SK-N-SH (cell line): ENCODE data around the gene CDKAL1. TPM values are rescaled to one million over a fixed set of nuclear protein-coding genes. Genes with fewer than 3 reads are reported as not detected.

ENCODE experiments used
- CTCF ChIA-PET: fragments of 300-600, 350-600 bp; formaldehyde crosslinking; extraction: SDS; loops from one replicate; lab custom pipeline; 2021; lab: Yijun Ruan, JAX
- POLR2A ChIA-PET: fragments of 350-600 bp; sonication (Branson Sonifier 250); formaldehyde crosslinking; extraction: SDS; loops from one replicate; lab custom pipeline; 2020; ENCODE audit warnings: antibody characterized with exemption, inconsistent platforms; lab: Yijun Ruan, JAX
- DNase-seq: peaks from one replicate; pipeline ENCODE4 v3.0.0; 2012
- H2AFZ ChIP-seq: fragments of 200-600 bp; sonication (generic); 2 replicates; pipeline ENCODE4 v1.8.1; 2016; ENCODE audit warnings: antibody characterized with exemption, mild to moderate bottlenecking, low read depth
- H3F3A ChIP-seq: fragments of 200-600 bp; sonication (generic); replicated peaks from 2 replicates; pipeline ENCODE3; 2016; ENCODE audit warnings: antibody characterized with exemption, mild to moderate bottlenecking; ENCODE audit not compliant: insufficient read depth
- H3K27ac ChIP-seq, 2 experiments: fragments of 200-500 bp in 1 of 2; fragments of 200-600 bp in 1 of 2; sonication (Bioruptor generic) in 1 of 2; sonication (generic), shearing (Covaris generic) in 1 of 2; 2 replicates each; pipeline versions ENCODE4 v1.5.1 to v1.6.1; 2014 to 2016; ENCODE audit warnings: low read depth in 2 of 2, inconsistent platforms in 1 of 2, low read length in 1 of 2, mild to moderate bottlenecking in 1 of 2, mixed read lengths in 1 of 2
- H3K27me3 ChIP-seq: fragments of 200-600 bp; sonication (generic), shearing (Covaris generic); 2 replicates; pipeline ENCODE4 v1.6.1; 2016; ENCODE audit warnings: mixed run types; ENCODE audit not compliant: insufficient read depth
- H3K36me3 ChIP-seq, 2 experiments: fragments of 200-500 bp in 1 of 2; fragments of 200-600 bp in 1 of 2; sonication (Bioruptor generic) in 1 of 2; sonication (generic) in 1 of 2; replicated peaks in 1 of 2; 2 replicates each; pipeline versions ENCODE3 to v1.5.1; 2014 to 2016; ENCODE audit warnings: low read length in 1 of 2, mild to moderate bottlenecking in 1 of 2; ENCODE audit not compliant: insufficient read depth in 2 of 2, control insufficient read depth in 1 of 2
- H3K4me1 ChIP-seq, 2 experiments: fragments of 200-500 bp in 1 of 2; fragments of 200-600 bp in 1 of 2; sonication (Bioruptor generic) in 1 of 2; sonication (generic), shearing (Covaris generic) in 1 of 2; 2 replicates each; pipeline versions ENCODE4 v1.5.1 to v1.6.1; 2014 to 2016; ENCODE audit warnings: low read depth in 1 of 2, low read length in 1 of 2, mixed run types in 1 of 2; ENCODE audit not compliant: insufficient read depth in 2 of 2, control insufficient read depth in 1 of 2
- H3K4me2 ChIP-seq: fragments of 200-600 bp; sonication (generic), shearing (Covaris generic); 2 replicates; pipeline ENCODE4 v1.6.1; 2017; ENCODE audit warnings: mixed run types
- H3K4me3 ChIP-seq, 2 experiments: fragments of 200-500 bp in 1 of 2; fragments of 200-600 bp in 1 of 2; sonication (Bioruptor generic) in 1 of 2; sonication (generic), shearing (Covaris generic) in 1 of 2; 2 replicates each; pipeline versions ENCODE4 v1.5.1 to v1.8.1; 2014 to 2016; ENCODE audit warnings: low read depth in 2 of 2, inconsistent platforms in 1 of 2, low read length in 1 of 2, mild to moderate bottlenecking in 1 of 2, mixed read lengths in 1 of 2, moderate library complexity in 1 of 2
- H3K79me2 ChIP-seq: fragments of 200-600 bp; sonication (generic); 2 replicates; pipeline ENCODE4 v1.8.1; 2017; ENCODE audit warnings: mild to moderate bottlenecking; ENCODE audit not compliant: insufficient read depth
- H3K9ac ChIP-seq: fragments of 200-600 bp; sonication (generic); 2 replicates; pipeline ENCODE4 v1.6.1; 2017; ENCODE audit warnings: mixed run types
- H3K9me2 ChIP-seq: fragments of 200-600 bp; sonication (generic); 2 replicates; pipeline ENCODE4 v1.6.1; 2017; ENCODE audit warnings: mixed run types
- H3K9me3 ChIP-seq: fragments of 200-600 bp; sonication (generic); 2 replicates; pipeline ENCODE4 v1.6.1; 2017; ENCODE audit warnings: mixed run types, mild to moderate bottlenecking, moderate library complexity
- H4K20me1 ChIP-seq: fragments of 200-600 bp; sonication (generic); 2 replicates; pipeline ENCODE4 v1.6.1; 2017; ENCODE audit warnings: mild to moderate bottlenecking, mixed run types; ENCODE audit not compliant: insufficient read depth
- CHD2 ChIP-seq: fragments of 150-350 bp; IDR thresholded peaks from 2 replicates; pipeline ENCODE4 v1.6.1; 2018; ENCODE audit warnings: low read length; ENCODE audit not compliant: partially characterized antibody
- EP300 ChIP-seq, 2 experiments: IDR thresholded peaks; 2 replicates each; pipeline versions ENCODE4 v1.4.0 to v1.6.1; 2012; ENCODE audit warnings: borderline replicate concordance in 1 of 2, low read depth in 1 of 2, low read length in 1 of 2
- FOSL2 ChIP-seq: IDR thresholded peaks from 2 replicates; pipeline ENCODE4 v1.4.0; 2012; ENCODE audit warnings: low read depth, mild to moderate bottlenecking, moderate library complexity, borderline replicate concordance
- FOXJ3 ChIP-seq: sonication (generic); formaldehyde crosslinking; IDR thresholded peaks from 2 replicates; pipeline ENCODE4 v1.5.1; 2020; ENCODE audit warnings: mild to moderate bottlenecking, missing genetic modification reagents
- FOXM1 ChIP-seq: IDR thresholded peaks from 2 replicates; pipeline ENCODE4 v1.4.0; 2012; ENCODE audit warnings: low read depth, mild to moderate bottlenecking
- MAX ChIP-seq: IDR thresholded peaks from 2 replicates; pipeline ENCODE4 v1.4.0; 2012; ENCODE audit warnings: low read depth
- MEF2A ChIP-seq: IDR thresholded peaks from 2 replicates; pipeline ENCODE4 v1.4.0; 2012; ENCODE audit warnings: low read depth, borderline replicate concordance
- NFIC ChIP-seq: IDR thresholded peaks from 2 replicates; pipeline ENCODE4 v1.4.0; 2012; ENCODE audit warnings: borderline replicate concordance
- NRF1 ChIP-seq: IDR thresholded peaks from 2 replicates; pipeline ENCODE4 v1.6.1; 2012; ENCODE audit warnings: low read depth, mild to moderate bottlenecking, low read length
- POLR2AphosphoS5 ChIP-seq: IDR thresholded peaks from 2 replicates; pipeline ENCODE4 v1.6.1; 2012; ENCODE audit warnings: low read depth, low read length
- RAD21 ChIP-seq: IDR thresholded peaks from 2 replicates; pipeline ENCODE4 v1.6.1; 2012; ENCODE audit warnings: mild to moderate bottlenecking, low read length
- RCOR1 ChIP-seq: fragments of 150-350 bp; IDR thresholded peaks from 2 replicates; pipeline ENCODE4 v1.6.1; 2017; ENCODE audit warnings: antibody characterized with exemption, low read length
- RFX5 ChIP-seq: IDR thresholded peaks from 2 replicates; pipeline ENCODE4 v1.6.1; 2012; ENCODE audit warnings: mild to moderate bottlenecking, improper control_type of control experiment, low read length
- SIN3A ChIP-seq: IDR thresholded peaks from 2 replicates; pipeline ENCODE4 v1.6.1; 2012; ENCODE audit warnings: low read depth, mild to moderate bottlenecking, low read length, moderate library complexity, borderline replicate concordance
- TAF1 ChIP-seq: IDR thresholded peaks from 2 replicates; pipeline ENCODE4 v1.6.1; 2012; ENCODE audit warnings: low read depth, mild to moderate bottlenecking, low read length, moderate library complexity, borderline replicate concordance
- TCF12 ChIP-seq: IDR thresholded peaks from 2 replicates; pipeline ENCODE4 v1.4.0; 2012
- TEAD4 ChIP-seq: IDR thresholded peaks from 2 replicates; pipeline ENCODE4 v1.4.0; 2012; ENCODE audit warnings: mild to moderate bottlenecking, borderline replicate concordance; ENCODE audit not compliant: insufficient read depth
- YY1 ChIP-seq: IDR thresholded peaks from 2 replicates; pipeline ENCODE4 v1.4.0; 2012; ENCODE audit warnings: low read depth, mild to moderate bottlenecking
- WGBS: methylation state at CpG from one replicate; pipeline ENCODE4 v1.1.6; 2017; ENCODE audit warnings: low lambda C conversion rate; 5-methylcytosine and 5-hydroxymethylcytosine counted together
- polyA plus RNA-seq, 3 experiments: library from polyadenylated mRNA; depleted of rRNA; stranded (reverse); fragments of >200 nt; gene quantifications; 2 replicates each; pipeline ENCODE4 v1.2.3, GENCODE V29; 2012
- TF ChIP-seq, protein P1 (sequence below): IDR thresholded peaks from 2 replicates; pipeline ENCODE4 v1.6.1; 2012; ENCODE audit warnings: mild to moderate bottlenecking, low read depth, low read length, moderate library complexity

CDKAL1 gene
- polyA plus RNA-seq, 1 of the 3 experiments (the other 2 are of a cell fraction) = 2.6 TPM

DNA sequence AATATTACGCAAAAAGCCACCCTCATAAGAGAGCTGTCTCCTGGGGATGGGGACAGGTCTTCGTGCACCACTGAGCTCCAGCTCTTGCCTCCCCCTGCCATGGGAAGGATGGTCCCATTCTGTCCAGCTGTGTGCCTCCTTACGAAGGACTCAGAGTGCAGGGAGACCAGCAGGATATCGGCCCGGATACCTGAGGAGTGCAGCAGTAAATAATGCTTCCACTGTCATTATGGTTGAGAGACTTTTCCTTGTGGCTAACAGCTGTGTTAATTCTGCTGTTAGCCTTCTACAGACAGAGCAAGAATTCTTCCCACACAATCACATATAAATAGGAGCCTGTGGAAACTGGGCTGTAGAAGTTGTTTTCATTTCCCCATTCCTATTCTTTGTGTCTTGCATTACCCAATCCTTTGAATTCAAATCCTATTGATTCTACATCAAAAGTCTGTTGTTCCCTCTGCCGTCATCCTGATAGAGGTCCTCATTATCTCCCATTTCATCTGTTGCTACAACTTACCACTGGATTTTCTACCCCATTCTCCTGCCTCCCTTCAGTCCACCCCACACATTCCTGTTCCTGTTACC, 694.7 kb downstream of the CDKAL1 start:
- no peak for DNase-seq

DNA sequence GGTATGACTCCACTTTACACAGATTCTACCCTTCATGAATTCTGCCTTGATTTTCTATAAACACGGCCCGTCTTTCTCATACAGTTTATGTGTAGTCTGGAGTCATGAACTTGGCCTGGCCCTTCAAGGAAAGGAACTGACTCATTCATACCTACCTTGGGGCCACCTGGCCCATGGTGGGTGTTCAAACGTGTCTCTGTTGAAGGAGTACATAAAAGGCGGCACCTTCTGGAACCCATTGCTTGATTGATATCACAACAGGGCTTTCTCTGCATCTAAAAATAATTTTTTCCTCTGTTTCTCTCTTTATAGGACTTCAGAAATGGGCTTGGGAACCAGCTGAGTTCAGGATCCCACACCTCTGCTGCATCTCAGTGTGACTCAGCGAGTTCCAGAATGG, 696.3 kb downstream of the CDKAL1 start:
- POLR2A ChIA-PET = no interaction called here
- DNase-seq = no peak
- H3K4me2 ChIP-seq = no peak overlapping the region
- CTCF ChIA-PET = no interaction called here
- H2AFZ ChIP-seq = no peak overlapping the region
- TF ChIP-seq TEAD4 = no peak
- no peak for TF ChIP-seq CHD2
- TF ChIP-seq, protein P1, sequence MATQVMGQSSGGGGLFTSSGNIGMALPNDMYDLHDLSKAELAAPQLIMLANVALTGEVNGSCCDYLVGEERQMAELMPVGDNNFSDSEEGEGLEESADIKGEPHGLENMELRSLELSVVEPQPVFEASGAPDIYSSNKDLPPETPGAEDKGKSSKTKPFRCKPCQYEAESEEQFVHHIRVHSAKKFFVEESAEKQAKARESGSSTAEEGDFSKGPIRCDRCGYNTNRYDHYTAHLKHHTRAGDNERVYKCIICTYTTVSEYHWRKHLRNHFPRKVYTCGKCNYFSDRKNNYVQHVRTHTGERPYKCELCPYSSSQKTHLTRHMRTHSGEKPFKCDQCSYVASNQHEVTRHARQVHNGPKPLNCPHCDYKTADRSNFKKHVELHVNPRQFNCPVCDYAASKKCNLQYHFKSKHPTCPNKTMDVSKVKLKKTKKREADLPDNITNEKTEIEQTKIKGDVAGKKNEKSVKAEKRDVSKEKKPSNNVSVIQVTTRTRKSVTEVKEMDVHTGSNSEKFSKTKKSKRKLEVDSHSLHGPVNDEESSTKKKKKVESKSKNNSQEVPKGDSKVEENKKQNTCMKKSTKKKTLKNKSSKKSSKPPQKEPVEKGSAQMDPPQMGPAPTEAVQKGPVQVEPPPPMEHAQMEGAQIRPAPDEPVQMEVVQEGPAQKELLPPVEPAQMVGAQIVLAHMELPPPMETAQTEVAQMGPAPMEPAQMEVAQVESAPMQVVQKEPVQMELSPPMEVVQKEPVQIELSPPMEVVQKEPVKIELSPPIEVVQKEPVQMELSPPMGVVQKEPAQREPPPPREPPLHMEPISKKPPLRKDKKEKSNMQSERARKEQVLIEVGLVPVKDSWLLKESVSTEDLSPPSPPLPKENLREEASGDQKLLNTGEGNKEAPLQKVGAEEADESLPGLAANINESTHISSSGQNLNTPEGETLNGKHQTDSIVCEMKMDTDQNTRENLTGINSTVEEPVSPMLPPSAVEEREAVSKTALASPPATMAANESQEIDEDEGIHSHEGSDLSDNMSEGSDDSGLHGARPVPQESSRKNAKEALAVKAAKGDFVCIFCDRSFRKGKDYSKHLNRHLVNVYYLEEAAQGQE = no peak
- TF ChIP-seq YY1 = no peak
- no peak for TF ChIP-seq MAX
- TF ChIP-seq RFX5 = no peak
- TF ChIP-seq FOSL2 = no peak
- TF ChIP-seq RCOR1 = no peak
- no peak for TF ChIP-seq SIN3A
- no peak for TF ChIP-seq EP300 (IDR thresholded peaks at IDR 0.05; ENCODE audit: borderline replicate concordance in 1 of 2, low read depth in 1 of 2, low read length in 1 of 2)
- TF ChIP-seq RAD21 = no peak
- no peak for TF ChIP-seq TAF1
- no peak for TF ChIP-seq POLR2AphosphoS5
- TF ChIP-seq FOXM1 = no peak
- no peak overlapping the region for H3K9ac ChIP-seq
- H3K27me3 ChIP-seq = no peaks in the 10 kb centered on the region
- H3K9me3 ChIP-seq = no peaks in the 10 kb centered on the region
- H3K36me3 ChIP-seq = peaks cover 0 to 4% of the 10 kb centered on the region in 2 experiments
- no peaks in the 10 kb centered on the region for H3K9me2 ChIP-seq
- H4K20me1 ChIP-seq = no peaks in the 10 kb centered on the region
- H3K79me2 ChIP-seq = no peaks in the 10 kb centered on the region
- H3F3A ChIP-seq = no peaks in the 10 kb centered on the region
- H3K27ac ChIP-seq = no peak overlapping the region
- no peak overlapping the region for H3K4me3 ChIP-seq
- peaks cover 0 to 6% of the 10 kb centered on the region in 2 experiments; a peak in 2 of 4 replicates for H3K4me1 ChIP-seq
- 93% methylated on average over 5 of the region's 5 CpGs for WGBS

More for the DNA sequence above, 694.7 kb downstream of the CDKAL1 start:
- Histone ChIP-seq H2AFZ (no peak overlapping the region), H3K9me3 (no peaks in the 10 kb centered on the region), H3K9ac (no peak overlapping the region), H3K27me3 (no peaks in the 10 kb centered on the region), H3K4me1 (peaks cover 0 to 6% of the 10 kb centered on the region in 2 experiments; a peak in 2 of 4 replicates), H4K20me1 (no peaks in the 10 kb centered on the region), H3K79me2 (no peaks in the 10 kb centered on the region), H3K4me3 (no peak overlapping the region), H3K4me2 (no peak overlapping the region), H3F3A (no peaks in the 10 kb centered on the region), H3K36me3 (peaks cover 0 to 4% of the 10 kb centered on the region in 2 experiments), H3K9me2 (no peaks in the 10 kb centered on the region), H3K27ac (no peak overlapping the region)
- no peak for TF ChIP-seq FOXJ3 (CRISPR knock-in tag)
- TF ChIP-seq NRF1 = no peak
- no peak for TF ChIP-seq TCF12
- no peak for TF ChIP-seq MEF2A
- TF ChIP-seq POLR2AphosphoS5 = no peak
- TF ChIP-seq TEAD4 = no peak
- TF ChIP-seq NFIC = no peak
- TF ChIP-seq CHD2 = no peak
- TF ChIP-seq FOXM1 = no peak
- WGBS = 93% methylated on average over 6 of the region's 6 CpGs
- POLR2A ChIA-PET = no interaction called here
- CTCF ChIA-PET = interaction anchor here (1.4 to 2.3 kb wide), 2 partner anchors 14 to 28 kb away, joined by 4 to 6 read pairs; no protein-coding TSS in a partner anchor
